PFSK-1 (cell line): Measurements from ENCODE around the gene LRRC3.

Experiments used
- FOXP2 ChIP-seq: optimal IDR thresholded peaks from 2 replicates; pipeline ENCODE3; 2011; ENCODE audit warnings: borderline replicate concordance, control low read depth, inconsistent platforms; ENCODE audit not compliant: insufficient read depth; ENCODE audit errors: extremely low read length, extremely low read depth
- POLR2AphosphoS5 ChIP-seq: IDR thresholded peaks from 2 replicates; pipeline ENCODE4 v1.6.1; 2012; ENCODE audit warnings: low read depth, mild to moderate bottlenecking, control low read depth, low read length, moderate library complexity
- REST ChIP-seq, 2 experiments: IDR thresholded peaks; 2 replicates each; pipeline versions ENCODE4 v1.6.1 to v1.8.0; 2011 to 2012; ENCODE audit warnings: low read depth in 2 of 2, low read length in 2 of 2, control low read depth in 1 of 2, inconsistent platforms in 1 of 2, mild to moderate bottlenecking in 1 of 2, moderate library complexity in 1 of 2; ENCODE audit not compliant: insufficient read depth in 1 of 2
- SIN3A ChIP-seq: IDR thresholded peaks from 2 replicates; pipeline ENCODE4 v1.6.1; 2012; ENCODE audit warnings: mild to moderate bottlenecking, low read length, moderate library complexity, borderline replicate concordance; ENCODE audit not compliant: insufficient read depth
- TAF1 ChIP-seq: IDR thresholded peaks from 2 replicates; pipeline ENCODE4 v1.6.1; 2012; ENCODE audit warnings: low read length, control low read depth, borderline replicate concordance; ENCODE audit not compliant: insufficient read depth

The LRRC3 gene

GRCh38 chr21:44455524-44456213 lies 359 bp downstream of the LRRC3 start:
- no peak for TF ChIP-seq FOXP2
- TF ChIP-seq SIN3A, result no peak
- no peak for TF ChIP-seq TAF1
- TF ChIP-seq REST (IDR thresholded peaks at IDR 0.05; ENCODE audit: insufficient read depth in 1 of 2, low read depth in 2 of 2, low read length in 2 of 2), result no peak
- no peak for TF ChIP-seq POLR2AphosphoS5

- TF ChIP-seq TAF1, result no peak
- no peak for TF ChIP-seq SIN3A
- no peak for TF ChIP-seq REST (IDR thresholded peaks at IDR 0.05; ENCODE audit: insufficient read depth in 1 of 2, low read depth in 2 of 2, low read length in 2 of 2)
- no peak for TF ChIP-seq FOXP2
- no peak for TF ChIP-seq POLR2AphosphoS5
These were observed 1.1 kb downstream of the LRRC3 start for GRCh38 chr21:44456214-44456914.

- no peak for TF ChIP-seq SIN3A
- TF ChIP-seq FOXP2, result no peak
- no peak for TF ChIP-seq REST (IDR thresholded peaks at IDR 0.05; ENCODE audit: insufficient read depth in 1 of 2, low read depth in 2 of 2, low read length in 2 of 2)
- TF ChIP-seq TAF1, result no peak
- no peak for TF ChIP-seq POLR2AphosphoS5
These were observed 1.8 kb downstream of the LRRC3 start for GRCh38 chr21:44456915-44457736.

GRCh38 chr21:44458971-44459711 lies 3.8 kb downstream of the LRRC3 start:
- TF ChIP-seq POLR2AphosphoS5 (no peak), REST (IDR thresholded peaks at IDR 0.05; ENCODE audit: insufficient read depth in 1 of 2, low read depth in 2 of 2, low read length in 2 of 2) (no peak), TAF1 (no peak), SIN3A (no peak), FOXP2 (no peak)
